CD4-positive, alpha-beta T cell (primary cell): ENCODE data around the gene KLHL28. TPM values are rescaled to one million over a fixed set of nuclear protein-coding genes. Genes with fewer than 3 reads are reported as not detected.

Experiments
- ATAC-seq: fragments of 200-7000 bp; cut with Tn5 transposase; one replicate; pipeline ENCODE4 v1.10.0; 2022; ENCODE audit warnings: mild to moderate bottlenecking; ENCODE audit not compliant: poor library complexity
- CTCF ChIA-PET: fragments of 350-600 bp; sonication (Branson Sonifier 250); formaldehyde crosslinking; loops from one replicate; lab custom pipeline; 2021; ENCODE audit warnings: antibody characterized with exemption, inconsistent platforms; lab: Charles Lee
- POLR2A ChIA-PET: fragments of 350-600 bp; sonication (Branson Sonifier 250); formaldehyde crosslinking; loops from one replicate; lab custom pipeline; 2021; ENCODE audit warnings: antibody characterized with exemption, inconsistent platforms; lab: Charles Lee
- DNase-seq, 14 experiments: peaks; one replicate each; pipeline ENCODE4 v3.0.0-alpha.2; 2013 to 2020; ENCODE audit warnings: mixed read lengths in 2 of 14
- H3K27ac ChIP-seq, 2 donors: one replicate each; pipeline versions ENCODE4 v1.5.1 to v1.7.0; 2013; ENCODE audit warnings: low read length in 2 of 2, low read depth in 1 of 2, mild to moderate bottlenecking in 1 of 2
- H3K27me3 ChIP-seq, 2 experiments: 1 replicate in 1 of 2; 2 replicates in 1 of 2; pipeline versions ENCODE4 v1.6.1 to v1.7.0; 2013; ENCODE audit warnings: low read length in 2 of 2, control low read depth in 1 of 2, mild to moderate bottlenecking in 1 of 2, moderate library complexity in 1 of 2; ENCODE audit not compliant: insufficient read depth in 2 of 2, control insufficient read depth in 1 of 2
- H3K36me3 ChIP-seq: one replicate; pipeline ENCODE4 v1.6.1; 2013; ENCODE audit warnings: low read length, control low read depth; ENCODE audit not compliant: insufficient read depth
- H3K4me1 ChIP-seq: one replicate; pipeline ENCODE4 v1.6.1; 2013; ENCODE audit warnings: low read length, control low read depth; ENCODE audit not compliant: insufficient read depth
- H3K4me3 ChIP-seq: one replicate; pipeline ENCODE4 v1.5.1; 2013; ENCODE audit warnings: mild to moderate bottlenecking, low read length, moderate library complexity
- H3K9me3 ChIP-seq, 2 experiments: 1 replicate in 1 of 2; 2 replicates in 1 of 2; pipeline versions ENCODE4 v1.6.1 to v1.7.0; 2013; ENCODE audit warnings: low read length in 2 of 2, mild to moderate bottlenecking in 2 of 2, control low read depth in 1 of 2, moderate library complexity in 1 of 2; ENCODE audit not compliant: control insufficient read depth in 1 of 2, insufficient read depth in 1 of 2
- H3K27ac Mint-ChIP-seq: one replicate; pipeline ENCODE4 v1.8.0; 2020; ENCODE audit warnings: mixed read lengths
- H3K27me3 Mint-ChIP-seq: one replicate; pipeline ENCODE4 v1.8.0; 2021; ENCODE audit warnings: mixed read lengths
- H3K36me3 Mint-ChIP-seq: one replicate; pipeline ENCODE4 v1.8.0; 2021; ENCODE audit warnings: low read depth, mixed read lengths
- H3K4me1 Mint-ChIP-seq: one replicate; pipeline ENCODE4 v1.8.0; 2021; ENCODE audit warnings: low read depth, mixed read lengths
- H3K4me3 Mint-ChIP-seq: one replicate; pipeline ENCODE4 v1.8.0; 2020; ENCODE audit warnings: mild to moderate bottlenecking, mixed read lengths
- H3K9me3 Mint-ChIP-seq: one replicate; pipeline ENCODE4 v1.8.0; 2020; ENCODE audit warnings: mixed read lengths
- CTCF ChIP-seq: fragments of 200-600 bp; IDR thresholded peaks from one replicate; pipeline ENCODE4 v1.8.0; 2022; ENCODE audit warnings: antibody characterized with exemption, mild to moderate bottlenecking
- intact Hi-C, 2 experiments: fragments of 100-400 bp; cut with DNase I in 1 of 2; cut with micrococcal nuclease in 1 of 2; formaldehyde crosslinking; loops; one replicate each; pipeline versions ENCODE4 v1.15.1 to v1.9.0; 2023 to 2025; cut with DNase I, micrococcal nuclease
- total RNA-seq, 174 experiments: library from RNA in 2 of 174; stranded (reverse) in 2 of 174; gene quantifications; one replicate each; pipeline ENCODE4 v1.2.3 and lab custom pipeline; 2021 to 2026

The KLHL28 gene
- total RNA-seq, 2 experiments from 2014 or later: 49.3 to 49.7 TPM

GRCh38 chr14:44962334-44963043, 742 bp upstream of the KLHL28 start:
- Mint-ChIP-seq H3K9me3 (peaks cover 12% of the 10 kb centered on the region), H3K36me3 (peaks cover 29% of the 10 kb centered on the region), H3K4me1 (peaks cover 62% of the 10 kb centered on the region), H3K4me3 (no peak overlapping the region), H3K27ac (no peak overlapping the region), H3K27me3 (no peaks in the 10 kb centered on the region)
- H3K36me3 ChIP-seq: no peaks in the 10 kb centered on the region
- H3K27ac ChIP-seq: peak overlapping the region; percentile 93 to 97
- ATAC-seq (peak; percentile 45), DNase-seq (peak in 5 of 14 experiments; percentile 13 to 65 (median 28))
- H3K4me1 ChIP-seq: peaks cover 35% of the 10 kb centered on the region
- peaks cover 7 to 15% of the 10 kb centered on the region in 2 experiments for H3K9me3 ChIP-seq
- no peak for TF ChIP-seq CTCF
- peak overlapping the region; percentile 91 for H3K4me3 ChIP-seq
- ChIA-PET CTCF (interaction anchor here (0.9 to 2.5 kb wide), 4 partner anchors 27 to 291 kb away, joined by 3 to 11 read pairs (median 5); partner anchors contain the start of genes FANCM, FKBP3 and MIS18BP1), POLR2A (interaction anchor here (0.6 to 4.5 kb wide), 34 partner anchors 13 to 290 kb away, joined by 3 to 119 read pairs (median 4); partner anchors contain the start of genes FANCM, FKBP3, MIS18BP1 and PRPF39)
- H3K27me3 ChIP-seq: no peaks in the 10 kb centered on the region
- intact Hi-C loops: loop anchor here (1.0 to 2.0 kb wide), 5 partner anchors 65 to 291 kb away; partner anchors contain the start of gene MIS18BP1 (in 2 of the 2)

GRCh38 chr14:44961151-44961553, 595 bp downstream of the KLHL28 start:
- Mint-ChIP-seq H3K36me3 (peaks cover 20% of the 10 kb centered on the region), H3K27ac (no peak overlapping the region), H3K9me3 (peaks cover 12% of the 10 kb centered on the region), H3K4me3 (no peak overlapping the region), H3K4me1 (peaks cover 61% of the 10 kb centered on the region), H3K27me3 (no peaks in the 10 kb centered on the region)
- Histone ChIP-seq H3K4me3 (peak overlapping the region; percentile 91), H3K9me3 (peaks cover 7 to 13% of the 10 kb centered on the region in 2 experiments), H3K27me3 (no peaks in the 10 kb centered on the region), H3K4me1 (peaks cover 30% of the 10 kb centered on the region), H3K36me3 (peaks cover 2% of the 10 kb centered on the region), H3K27ac (peak overlapping the region; percentile 93 to 97)
- TF ChIP-seq CTCF: no peak
- ATAC-seq: peak; percentile 41
- ChIA-PET CTCF (interaction anchor here (0.9 to 2.5 kb wide), 3 partner anchors 173 to 292 kb away, joined by 4 to 11 read pairs (median 7); partner anchors contain the start of genes FKBP3 and MIS18BP1), POLR2A (interaction anchor here (0.6 to 4.5 kb wide), 30 partner anchors 12 to 307 kb away, joined by 3 to 119 read pairs (median 4); partner anchors contain the start of genes FANCM, FKBP3, MIS18BP1 and PRPF39)
- DNase-seq: peak; percentile 28 to 82 (median 52)
- intact Hi-C loops: loop anchor here (1.0 to 2.0 kb wide), 4 partner anchors 14 to 173 kb away; partner anchors contain the start of genes FKBP3 (in 1 of the 2) and PRPF39 (in 1 of the 2)

DNA sequence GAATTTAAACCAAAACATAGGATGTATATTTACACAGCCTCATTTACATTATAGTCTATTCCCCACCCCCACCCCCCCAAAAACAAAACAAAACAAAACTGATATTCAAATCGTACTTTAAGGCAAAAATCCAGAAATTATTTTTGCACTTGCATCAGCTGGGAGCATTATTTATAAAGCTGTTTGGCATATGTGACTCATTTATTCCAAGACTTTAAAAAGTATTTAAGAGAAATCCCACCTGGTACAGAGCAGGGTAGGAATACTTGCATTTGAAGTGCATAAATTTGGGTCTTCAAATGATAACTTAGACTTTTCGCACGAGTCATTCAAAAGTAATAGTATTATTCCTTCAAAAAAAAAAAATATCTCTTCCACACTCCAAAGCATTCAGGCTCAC, 1.1 kb downstream of the KLHL28 start:
- ChIA-PET POLR2A (interaction anchor here (0.7 to 4.5 kb wide), 15 partner anchors 13 to 292 kb away, joined by 3 to 119 read pairs (median 7); partner anchors contain the start of genes FANCM, FKBP3, MIS18BP1 and PRPF39), CTCF (interaction anchor here (0.9 kb wide), 1 partner anchor 174 kb away, joined by 4 read pairs; no protein-coding TSS in a partner anchor)
- ATAC-seq: no peak
- Histone ChIP-seq H3K36me3 (peaks cover 5% of the 10 kb centered on the region), H3K27me3 (no peaks in the 10 kb centered on the region), H3K27ac (peak overlapping the region; percentile 93 to 97), H3K4me1 (peaks cover 25% of the 10 kb centered on the region), H3K9me3 (peaks cover 7 to 13% of the 10 kb centered on the region in 2 experiments), H3K4me3 (peak overlapping the region; percentile 91)
- Mint-ChIP-seq H3K9me3 (peaks cover 12% of the 10 kb centered on the region), H3K4me1 (peaks cover 65% of the 10 kb centered on the region), H3K27ac (no peak overlapping the region), H3K4me3 (peak overlapping the region; percentile 71), H3K36me3 (peaks cover 19% of the 10 kb centered on the region), H3K27me3 (no peaks in the 10 kb centered on the region)
- TF ChIP-seq CTCF: no peak
- intact Hi-C loops: loop anchor here (1.0 to 2.0 kb wide), 4 partner anchors 14 to 174 kb away; partner anchors contain the start of genes FKBP3 (in 1 of the 2) and PRPF39 (in 1 of the 2)
- no peak for DNase-seq
